ENCODE measurements around the gene SLIT3. TPM values are rescaled to one million over a fixed set of nuclear protein-coding genes. Genes with fewer than 3 reads are reported as not detected.

SLIT3 gene
- total RNA-seq, 2 experiments from 2014 or later = not detected

DNA sequence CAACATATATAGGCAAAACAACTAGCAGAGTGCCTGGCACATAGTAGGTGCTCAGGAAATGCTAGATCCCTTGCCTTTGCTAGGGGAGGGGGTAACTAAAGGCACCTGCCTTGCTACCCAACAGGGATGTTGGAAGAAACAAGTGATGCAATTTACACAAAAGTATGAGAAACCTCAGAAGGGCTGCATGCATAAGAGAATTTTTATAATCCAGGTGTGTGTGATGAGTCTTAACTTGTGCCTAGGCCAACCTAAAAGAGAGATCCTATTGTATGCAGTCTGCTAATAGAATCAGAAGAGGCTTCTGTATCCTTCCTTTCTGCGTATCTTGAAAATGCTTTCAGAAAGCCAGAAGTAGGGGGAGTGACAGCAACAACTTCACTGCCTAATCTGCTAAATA, 135.9 kb downstream of the SLIT3 start:
- no peaks in the 10 kb centered on the region for H3K36me3 ChIP-seq (ENCODE audit: insufficient read depth, low read length)
- no peak overlapping the region for H3K27ac ChIP-seq (ENCODE audit: low read depth in 1 of 2, low read length in 2 of 2)
- no peak overlapping the region for H3K4me3 ChIP-seq (ENCODE audit: low read length)
- H3K9me3 ChIP-seq (ENCODE audit: control insufficient read depth in 1 of 2, insufficient read depth in 1 of 2, low read length in 2 of 2) = peaks cover 0 to 10% of the 10 kb centered on the region in 2 experiments
- peaks cover 0 to 5% of the 10 kb centered on the region in 2 experiments for H3K27me3 ChIP-seq (ENCODE audit: control insufficient read depth in 1 of 2, insufficient read depth in 2 of 2, low read length in 2 of 2)
- TF ChIP-seq, protein P1, sequence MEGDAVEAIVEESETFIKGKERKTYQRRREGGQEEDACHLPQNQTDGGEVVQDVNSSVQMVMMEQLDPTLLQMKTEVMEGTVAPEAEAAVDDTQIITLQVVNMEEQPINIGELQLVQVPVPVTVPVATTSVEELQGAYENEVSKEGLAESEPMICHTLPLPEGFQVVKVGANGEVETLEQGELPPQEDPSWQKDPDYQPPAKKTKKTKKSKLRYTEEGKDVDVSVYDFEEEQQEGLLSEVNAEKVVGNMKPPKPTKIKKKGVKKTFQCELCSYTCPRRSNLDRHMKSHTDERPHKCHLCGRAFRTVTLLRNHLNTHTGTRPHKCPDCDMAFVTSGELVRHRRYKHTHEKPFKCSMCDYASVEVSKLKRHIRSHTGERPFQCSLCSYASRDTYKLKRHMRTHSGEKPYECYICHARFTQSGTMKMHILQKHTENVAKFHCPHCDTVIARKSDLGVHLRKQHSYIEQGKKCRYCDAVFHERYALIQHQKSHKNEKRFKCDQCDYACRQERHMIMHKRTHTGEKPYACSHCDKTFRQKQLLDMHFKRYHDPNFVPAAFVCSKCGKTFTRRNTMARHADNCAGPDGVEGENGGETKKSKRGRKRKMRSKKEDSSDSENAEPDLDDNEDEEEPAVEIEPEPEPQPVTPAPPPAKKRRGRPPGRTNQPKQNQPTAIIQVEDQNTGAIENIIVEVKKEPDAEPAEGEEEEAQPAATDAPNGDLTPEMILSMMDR (IDR thresholded peaks at IDR 0.05) = no peak
- DNase-seq (no peak), ATAC-seq (ENCODE audit: poor library complexity) (no peak)
- POLR2A ChIA-PET = no interaction called here
- peaks cover 24% of the 10 kb centered on the region for H3K27me3 Mint-ChIP-seq
- CTCF ChIA-PET = no interaction called here
- H3K4me3 Mint-ChIP-seq = no peak overlapping the region
- H3K9me3 Mint-ChIP-seq = peaks cover 8% of the 10 kb centered on the region
- no peaks in the 10 kb centered on the region for H3K4me1 ChIP-seq (ENCODE audit: insufficient read depth, low read length)
- intact Hi-C loops (cut with DNase I, micrococcal nuclease) = no loop called here
- H3K27ac Mint-ChIP-seq = no peak overlapping the region
- no peaks in the 10 kb centered on the region for H3K36me3 Mint-ChIP-seq (ENCODE audit: low read depth)
- H3K4me1 Mint-ChIP-seq (ENCODE audit: low read depth) = no peaks in the 10 kb centered on the region

DNA sequence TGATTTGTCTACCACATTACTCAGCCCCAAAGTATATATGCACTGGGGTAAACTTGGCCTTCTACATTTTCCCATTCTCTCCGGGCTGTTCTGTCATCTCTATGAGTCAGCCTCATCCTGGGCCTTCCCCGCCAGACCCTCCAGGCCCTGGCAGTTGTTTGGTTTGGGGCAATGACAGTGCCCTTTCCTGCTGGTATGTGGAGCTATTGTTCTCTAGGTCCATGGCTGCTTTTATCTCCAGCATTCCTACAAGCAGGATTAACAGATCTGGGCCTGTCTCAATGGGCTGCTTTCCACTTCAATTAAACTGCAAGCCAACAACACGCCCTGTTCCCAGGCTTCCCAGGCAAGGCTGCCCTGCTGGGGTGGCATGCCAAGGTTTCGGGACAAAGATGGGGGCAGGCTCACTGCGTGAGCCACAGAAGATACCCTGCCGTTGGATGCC, 136.4 kb downstream of the SLIT3 start:
- Mint-ChIP-seq H3K4me3 (no peak overlapping the region), H3K4me1 (ENCODE audit: low read depth) (no peaks in the 10 kb centered on the region), H3K36me3 (ENCODE audit: low read depth) (no peaks in the 10 kb centered on the region), H3K27me3 (peaks cover 23% of the 10 kb centered on the region), H3K9me3 (peaks cover 12% of the 10 kb centered on the region), H3K27ac (no peak overlapping the region)
- ATAC-seq (ENCODE audit: poor library complexity) (no peak), DNase-seq (no peak)
- CTCF ChIA-PET = no interaction called here
- TF ChIP-seq, protein P1 (IDR thresholded peaks at IDR 0.05) = no peak
- H3K36me3 ChIP-seq (ENCODE audit: insufficient read depth, low read length) = no peaks in the 10 kb centered on the region
- intact Hi-C loops (cut with DNase I, micrococcal nuclease) = no loop called here
- peaks cover 0 to 5% of the 10 kb centered on the region in 2 experiments for H3K27me3 ChIP-seq (ENCODE audit: control insufficient read depth in 1 of 2, insufficient read depth in 2 of 2, low read length in 2 of 2)
- no peaks in the 10 kb centered on the region for H3K4me1 ChIP-seq (ENCODE audit: insufficient read depth, low read length)
- H3K9me3 ChIP-seq (ENCODE audit: control insufficient read depth in 1 of 2, insufficient read depth in 1 of 2, low read length in 2 of 2) = peaks cover 0 to 11% of the 10 kb centered on the region in 2 experiments
- no peak overlapping the region for H3K4me3 ChIP-seq (ENCODE audit: low read length)
- POLR2A ChIA-PET = no interaction called here
- no peak overlapping the region for H3K27ac ChIP-seq (ENCODE audit: low read depth in 1 of 2, low read length in 2 of 2)

DNA sequence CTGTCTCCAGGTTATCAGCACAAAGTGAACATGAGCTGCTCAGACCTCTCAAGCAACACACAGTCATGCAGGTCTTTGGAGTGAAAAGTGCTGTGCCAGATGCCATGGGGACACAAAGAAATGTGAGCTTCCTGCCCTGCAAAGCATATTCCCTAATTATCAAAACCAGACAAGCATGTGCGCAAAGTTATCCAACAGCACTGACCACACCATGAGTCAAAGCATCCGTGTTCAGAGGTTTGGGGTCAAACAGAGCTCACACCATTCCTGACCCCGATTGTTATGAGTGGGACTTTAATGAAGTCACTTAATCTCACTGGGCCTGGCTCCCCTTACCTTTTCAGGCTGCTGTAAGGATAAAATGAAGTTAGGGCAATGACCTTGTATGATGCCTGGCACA, 138.5 kb downstream of the SLIT3 start:
- no peaks in the 10 kb centered on the region for H3K4me1 Mint-ChIP-seq (ENCODE audit: low read depth)
- intact Hi-C loops (cut with DNase I, micrococcal nuclease) = no loop called here
- peaks cover 0 to 16% of the 10 kb centered on the region in 2 experiments for H3K9me3 ChIP-seq (ENCODE audit: control insufficient read depth in 1 of 2, insufficient read depth in 1 of 2, low read length in 2 of 2)
- H3K27me3 Mint-ChIP-seq = peaks cover 5% of the 10 kb centered on the region
- no peaks in the 10 kb centered on the region for H3K36me3 Mint-ChIP-seq (ENCODE audit: low read depth)
- no peak overlapping the region for H3K4me3 Mint-ChIP-seq
- no peaks in the 10 kb centered on the region for H3K4me1 ChIP-seq (ENCODE audit: insufficient read depth, low read length)
- no peak overlapping the region for H3K27ac ChIP-seq (ENCODE audit: low read depth in 1 of 2, low read length in 2 of 2)
- POLR2A ChIA-PET = no interaction called here
- CTCF ChIA-PET = no interaction called here
- DNase-seq = no peak
- no peak for ATAC-seq (ENCODE audit: poor library complexity)
- H3K4me3 ChIP-seq (ENCODE audit: low read length) = no peak overlapping the region
- no peaks in the 10 kb centered on the region for H3K36me3 ChIP-seq (ENCODE audit: insufficient read depth, low read length)
- peaks cover 13% of the 10 kb centered on the region for H3K9me3 Mint-ChIP-seq
- TF ChIP-seq, protein P1 (IDR thresholded peaks at IDR 0.05) = no peak
- no peak overlapping the region for H3K27ac Mint-ChIP-seq
- no peaks in the 10 kb centered on the region for H3K27me3 ChIP-seq (ENCODE audit: control insufficient read depth in 1 of 2, insufficient read depth in 2 of 2, low read length in 2 of 2)
